Measurements from ENCODE around the gene RALGPS1.

GRCh38 chr9:127221695-127222094 lies 307.1 kb downstream of the RALGPS1 start:
- no peak for TF ChIP-seq CTCF (IDR thresholded peaks at IDR 0.05)
- no peak for TF ChIP-seq POLR2A (IDR thresholded peaks at IDR 0.05)

All from sigmoid colon (tissue), 3 donors.